VCaP (cell line): ENCODE data around the gene ADARB2.

ENCODE experiments used
- H3K27ac ChIP-seq: fragments of 450-650 bp; 2 replicates; pipeline ENCODE4 v1.5.1; 2017
- CTCF ChIP-seq: fragments of 450-650 bp; conservative IDR thresholded peaks from 2 replicates; pipeline ENCODE4 v1.5.1; 2017; ENCODE audit warnings: mild to moderate bottlenecking, moderate library complexity

ADARB2 gene

GRCh38 chr10:1170867-1171180 lies 566.5 kb downstream of the ADARB2 start:
- no peak overlapping the region for H3K27ac ChIP-seq
- TF ChIP-seq CTCF: no peak

- TF ChIP-seq CTCF: no peak
- H3K27ac ChIP-seq: no peak overlapping the region
Observed at GRCh38 chr10:1169981-1170866, 567.1 kb downstream of the ADARB2 start.

DNA sequence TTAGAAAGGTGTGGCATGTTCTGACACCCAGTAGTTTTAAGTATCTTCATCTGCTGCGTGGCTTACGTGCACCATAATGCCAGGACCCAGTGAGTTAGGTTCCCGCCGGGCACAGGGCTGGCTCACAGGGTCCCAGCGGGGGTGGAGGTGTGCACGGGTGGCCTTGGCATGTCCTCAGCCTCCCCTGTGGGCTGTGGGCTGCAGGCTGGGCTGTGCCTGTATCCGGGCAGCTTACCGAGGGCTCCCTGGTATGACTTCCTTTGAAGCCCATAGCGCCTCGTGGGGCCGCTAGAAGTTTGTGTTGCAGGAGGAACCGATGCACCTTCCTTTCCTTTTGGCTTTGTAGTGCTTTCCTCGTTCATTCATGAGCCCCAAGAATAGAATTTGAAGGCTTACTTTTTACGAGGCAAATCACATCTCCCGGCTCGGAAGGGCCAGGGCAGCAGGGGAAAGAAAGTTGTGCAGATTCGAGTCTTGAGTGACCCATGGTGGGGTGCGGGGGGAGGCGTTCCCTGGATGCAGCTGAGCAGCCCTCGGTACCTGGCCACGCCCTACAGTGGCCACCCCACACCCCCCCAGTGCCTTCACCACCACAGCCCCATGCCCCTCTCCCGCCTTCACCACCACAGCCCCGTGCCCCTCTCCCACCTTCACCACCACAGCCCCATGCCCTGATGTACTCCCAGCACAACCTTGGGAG lies 568.0 kb downstream of the ADARB2 start:
- no peak overlapping the region for H3K27ac ChIP-seq
- no peak for TF ChIP-seq CTCF

GRCh38 chr10:1168763-1169162 lies 568.6 kb downstream of the ADARB2 start:
- no peak overlapping the region for H3K27ac ChIP-seq
- no peak for TF ChIP-seq CTCF

DNA sequence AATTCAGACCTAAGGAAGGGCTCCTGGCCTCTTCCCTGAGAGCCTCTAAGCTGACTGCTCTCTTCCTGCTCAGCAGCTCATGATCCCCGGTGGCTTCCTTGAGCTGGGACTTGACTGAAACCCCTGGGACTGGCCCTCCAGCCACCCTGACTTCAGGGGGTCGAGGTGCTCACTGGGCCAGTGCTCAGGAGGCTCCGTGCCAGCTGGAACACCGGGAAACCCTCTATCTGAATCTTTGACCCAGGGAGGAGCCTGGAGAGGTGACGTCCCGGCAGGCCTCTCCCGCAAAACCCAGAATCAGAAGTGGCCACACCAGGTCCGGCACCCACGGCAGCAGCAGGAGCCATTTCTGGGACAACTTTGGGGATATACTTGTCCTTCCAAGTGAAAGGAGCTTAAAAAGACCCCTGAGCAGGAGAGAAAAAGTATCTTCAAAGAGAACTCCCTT lies 570.5 kb downstream of the ADARB2 start:
- no peak for TF ChIP-seq CTCF
- H3K27ac ChIP-seq: no peak overlapping the region

- TF ChIP-seq CTCF: no peak
- no peak overlapping the region for H3K27ac ChIP-seq
Observed at GRCh38 chr10:1166101-1166827, 571.1 kb downstream of the ADARB2 start.

GRCh38 chr10:1163831-1164230 lies 573.5 kb downstream of the ADARB2 start:
- no peak overlapping the region for H3K27ac ChIP-seq
- TF ChIP-seq CTCF: no peak
